ENCODE results near the gene CRYGN.

CRYGN gene

DNA sequence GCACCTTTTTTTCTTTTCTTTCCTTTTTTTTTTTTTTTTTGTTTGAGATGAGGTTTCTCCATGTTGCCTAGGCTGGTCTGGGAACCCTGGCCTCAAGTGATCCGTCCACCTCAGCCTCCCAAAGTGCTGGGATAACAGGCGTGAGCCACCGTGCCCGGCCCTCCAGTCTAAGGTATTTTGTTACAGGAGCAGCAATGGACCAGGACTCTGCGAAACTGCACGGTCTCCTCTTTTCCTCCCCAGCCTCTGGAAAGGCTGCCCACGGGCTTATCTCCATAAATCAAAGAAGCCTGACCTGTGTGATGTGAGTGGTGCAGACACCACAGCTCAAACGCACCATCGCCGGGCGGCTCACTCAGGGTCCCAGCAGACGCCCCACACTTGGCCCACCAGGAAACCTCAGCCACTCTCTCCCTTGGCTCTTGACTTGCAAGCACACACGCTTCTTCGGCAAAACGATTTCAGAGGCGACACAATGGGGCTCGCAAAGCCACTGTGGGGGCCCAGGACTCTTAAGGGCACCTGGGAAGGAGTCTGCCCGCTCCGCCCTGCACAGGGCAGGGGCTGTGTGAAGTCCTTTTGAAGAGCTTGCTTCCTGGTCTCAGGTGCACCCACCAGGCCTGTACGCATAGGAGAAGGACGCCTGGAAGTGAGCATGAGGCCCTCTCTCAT is 50.7 kb downstream of the CRYGN start:
- DNase-seq = no peak

DNA sequence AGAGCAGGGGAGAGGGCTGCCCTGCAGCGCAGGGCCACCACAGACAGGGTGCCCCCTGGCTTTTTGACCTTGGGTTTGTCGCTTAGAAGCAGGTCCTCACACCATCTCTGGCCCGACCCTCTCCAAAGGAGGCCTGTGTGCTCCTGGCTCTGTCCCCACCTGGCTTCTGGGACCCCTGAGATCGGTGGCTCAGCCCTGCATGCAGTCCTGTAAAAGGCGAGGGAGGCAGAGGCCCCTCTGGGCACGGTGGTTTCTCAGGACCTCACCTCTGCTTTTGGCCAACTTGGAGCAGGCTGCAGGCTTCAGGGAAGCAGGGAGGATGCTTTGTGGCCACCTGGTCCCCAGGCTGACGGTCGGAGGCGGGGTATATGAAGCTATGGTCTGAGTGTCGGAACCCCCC is 51.5 kb downstream of the CRYGN start:
- no peak for DNase-seq

- no peak for DNase-seq
Observed at GRCh38 chr7:151388007-151388297, 52.0 kb downstream of the CRYGN start.

GRCh38 chr7:151387161-151388006 is 52.6 kb downstream of the CRYGN start:
- DNase-seq = no peak

DNA sequence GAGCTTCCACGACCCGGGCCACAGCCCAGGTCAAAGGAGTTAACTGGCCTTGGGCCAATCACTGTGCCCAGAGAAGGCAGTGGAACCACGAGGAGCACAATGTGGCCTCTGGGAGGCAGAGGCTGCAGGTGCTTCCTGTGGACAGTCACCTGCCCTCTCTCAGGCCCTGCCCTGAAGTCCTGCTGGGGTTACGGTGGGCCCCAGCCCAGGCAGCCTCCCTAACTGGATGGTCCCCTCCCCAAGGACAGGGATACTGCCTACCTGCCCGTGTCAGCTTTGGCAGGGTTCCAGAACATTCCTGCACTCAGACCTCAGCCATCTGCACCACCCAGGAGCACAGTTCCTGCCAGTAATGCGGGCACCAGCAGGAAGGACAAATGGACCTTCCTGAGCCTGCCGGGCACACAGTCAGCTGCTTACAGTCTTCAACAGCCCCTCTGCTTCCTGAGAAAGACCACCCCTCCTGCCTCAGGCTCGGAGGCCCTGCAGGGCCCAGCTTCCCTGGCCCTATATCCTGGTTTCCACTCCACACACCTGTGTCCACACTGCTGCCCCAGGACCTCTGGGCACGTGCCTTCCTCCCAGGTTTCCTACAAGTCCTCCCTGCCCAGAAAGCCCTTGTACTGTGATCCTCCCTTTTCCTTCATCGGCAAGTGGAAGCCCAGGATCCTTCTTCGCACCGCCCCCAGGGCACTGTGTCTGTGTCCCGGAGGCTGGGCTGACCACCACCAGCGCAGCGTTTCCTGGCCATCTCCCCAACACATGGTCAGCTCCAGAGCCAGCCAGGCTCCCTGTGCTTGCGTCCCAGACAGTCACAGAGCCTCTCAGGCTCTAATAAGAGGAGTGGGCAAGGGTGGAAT is 53.4 kb downstream of the CRYGN start:
- DNase-seq = no peak

DNA sequence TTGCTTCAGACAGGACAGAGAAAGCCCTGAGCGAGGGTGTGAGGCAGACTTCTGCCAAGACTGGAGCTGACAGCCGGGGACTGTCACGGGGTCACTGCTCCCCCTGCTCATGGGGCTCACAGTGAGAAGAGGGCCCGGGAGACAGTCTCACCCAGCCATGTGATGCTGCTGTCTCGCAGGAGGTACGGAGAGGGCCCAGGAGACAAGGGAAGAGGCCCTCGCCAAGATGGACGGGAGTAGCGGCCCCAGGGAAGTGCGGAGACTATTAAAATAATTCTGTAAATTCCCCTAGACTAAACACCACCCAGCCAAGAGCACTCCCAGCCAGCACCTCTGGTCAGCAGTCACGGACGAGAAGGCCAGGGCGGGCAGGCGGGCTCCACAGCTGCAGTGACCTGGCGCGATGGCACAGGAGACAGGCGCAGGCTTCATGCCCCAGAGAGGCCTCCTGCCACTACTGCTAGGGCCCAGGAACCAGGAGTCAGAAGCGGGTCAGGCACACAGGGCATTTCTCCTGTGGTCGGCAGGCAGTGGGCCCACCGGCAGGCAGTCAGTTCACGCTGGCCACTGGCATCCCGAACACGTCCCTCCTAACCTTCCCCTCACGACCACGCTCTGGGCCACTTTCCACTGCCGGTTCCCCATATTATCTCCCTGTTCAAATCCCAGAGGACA is 54.2 kb downstream of the CRYGN start:
- no peak for DNase-seq

GRCh38 chr7:151384776-151385625 is 54.9 kb downstream of the CRYGN start:
- DNase-seq = no peak

DNA sequence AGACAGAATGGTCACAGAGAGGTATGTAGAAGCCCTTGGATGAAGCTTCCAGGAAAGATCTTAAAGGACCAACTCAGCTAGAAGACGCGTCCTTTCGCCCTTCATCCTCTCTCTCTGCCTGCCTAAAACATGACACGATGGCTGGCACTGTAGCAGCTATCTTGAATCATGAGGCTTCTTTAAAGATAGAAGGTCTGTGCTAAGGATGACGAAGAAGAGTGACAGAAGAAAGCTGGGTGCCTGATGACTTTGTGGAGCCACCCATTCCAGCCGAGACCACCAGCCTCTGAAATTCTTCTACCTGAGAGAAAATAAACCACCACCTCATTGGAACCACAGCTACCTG is 55.6 kb downstream of the CRYGN start:
- DNase-seq = no peak

DNA sequence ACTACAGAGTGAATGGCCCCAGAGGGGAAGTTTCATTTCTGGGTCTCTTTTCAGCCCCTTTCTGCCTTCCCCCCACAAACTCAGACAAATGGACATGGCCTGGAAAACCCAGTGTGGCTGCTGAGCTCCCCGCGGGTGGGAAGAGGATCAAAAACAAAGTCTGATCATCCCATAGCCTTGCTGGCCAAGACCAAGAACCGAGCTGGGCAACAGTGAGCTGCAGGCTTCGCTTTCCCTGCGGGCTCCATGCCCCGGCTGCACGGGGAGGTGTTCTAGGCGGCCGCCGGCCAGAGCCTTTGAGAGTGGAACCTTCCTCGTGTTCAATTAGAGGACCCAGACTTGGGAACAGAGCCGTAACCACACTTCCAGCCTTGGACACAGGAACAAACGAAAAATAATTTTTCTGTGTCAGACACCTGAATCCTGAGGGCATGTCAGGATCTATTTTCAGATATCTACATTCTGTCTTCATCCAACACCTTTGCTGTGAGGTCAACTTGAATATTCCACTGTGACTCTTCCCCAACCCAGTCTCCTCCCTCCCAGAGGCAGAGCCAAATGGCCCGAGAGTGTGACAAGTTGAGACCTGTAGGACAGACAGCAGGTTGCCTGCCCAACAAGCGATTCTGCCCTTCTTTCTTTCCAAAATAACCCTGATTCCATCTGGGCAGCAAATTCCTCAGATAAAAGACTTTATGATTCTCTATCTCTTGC is 56.1 kb downstream of the CRYGN start:
- DNase-seq = no peak

- DNase-seq = no peak
Observed at GRCh38 chr7:151382079-151382885, 57.7 kb downstream of the CRYGN start.

GRCh38 chr7:151381348-151382078 is 58.4 kb downstream of the CRYGN start:
- no peak for DNase-seq

DNA sequence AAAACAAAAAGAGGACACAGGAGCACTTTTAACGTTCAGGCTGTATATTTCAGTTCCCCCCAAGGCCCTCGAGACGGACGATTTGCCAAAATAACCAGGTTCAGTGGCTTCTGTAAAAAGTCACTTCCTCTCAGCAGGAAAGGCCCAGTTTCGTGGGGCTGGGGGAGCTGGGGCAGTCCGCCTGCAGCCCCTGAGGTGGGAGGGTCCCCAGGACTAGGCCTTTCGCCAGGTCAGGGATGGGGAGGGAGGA is 58.9 kb downstream of the CRYGN start:
- DNase-seq = no peak

DNA sequence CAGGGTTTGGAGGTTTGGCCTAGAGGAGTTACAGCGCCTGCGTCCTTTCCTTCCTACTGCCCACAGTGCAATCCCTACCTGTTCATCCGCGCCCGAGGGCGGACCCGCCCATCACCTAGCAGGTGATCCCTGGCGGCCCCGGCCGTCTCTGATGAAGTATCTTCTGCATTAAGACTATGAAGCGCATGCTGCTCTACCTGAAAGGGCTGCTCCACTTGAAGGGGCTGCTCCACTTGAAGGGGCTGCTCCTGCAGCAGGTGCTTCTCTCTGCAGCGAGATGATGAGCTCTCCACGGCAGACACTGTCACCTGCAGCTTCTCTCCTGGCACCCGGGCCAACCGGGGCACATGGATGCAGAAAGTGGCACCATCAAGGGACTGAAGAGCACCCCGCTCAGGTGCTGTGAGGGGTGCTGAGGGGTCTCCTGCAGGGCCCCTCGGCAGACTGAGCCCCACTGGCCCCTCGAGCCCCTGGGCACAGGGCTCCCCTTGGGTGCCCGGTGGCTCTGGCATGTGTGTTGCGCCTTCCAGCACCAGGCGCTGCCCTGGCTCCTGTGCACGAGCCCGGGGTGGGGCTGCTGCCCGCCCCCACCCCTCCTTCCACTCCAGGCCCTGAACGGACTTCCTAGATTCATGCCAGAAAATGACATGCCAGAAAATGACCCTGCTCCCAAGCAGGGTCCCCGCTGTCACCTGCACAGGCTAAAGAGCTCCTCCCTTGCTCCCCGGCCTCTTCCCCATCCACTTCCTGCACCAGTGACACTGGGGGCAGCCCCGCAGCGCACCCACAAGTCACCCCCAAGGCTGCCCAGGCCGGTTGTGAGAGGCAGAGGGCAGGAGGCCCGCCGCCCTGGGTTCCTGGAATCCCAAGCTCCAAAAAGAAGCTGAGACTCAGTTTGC is 59.5 kb downstream of the CRYGN start:
- no peak for DNase-seq

DNA sequence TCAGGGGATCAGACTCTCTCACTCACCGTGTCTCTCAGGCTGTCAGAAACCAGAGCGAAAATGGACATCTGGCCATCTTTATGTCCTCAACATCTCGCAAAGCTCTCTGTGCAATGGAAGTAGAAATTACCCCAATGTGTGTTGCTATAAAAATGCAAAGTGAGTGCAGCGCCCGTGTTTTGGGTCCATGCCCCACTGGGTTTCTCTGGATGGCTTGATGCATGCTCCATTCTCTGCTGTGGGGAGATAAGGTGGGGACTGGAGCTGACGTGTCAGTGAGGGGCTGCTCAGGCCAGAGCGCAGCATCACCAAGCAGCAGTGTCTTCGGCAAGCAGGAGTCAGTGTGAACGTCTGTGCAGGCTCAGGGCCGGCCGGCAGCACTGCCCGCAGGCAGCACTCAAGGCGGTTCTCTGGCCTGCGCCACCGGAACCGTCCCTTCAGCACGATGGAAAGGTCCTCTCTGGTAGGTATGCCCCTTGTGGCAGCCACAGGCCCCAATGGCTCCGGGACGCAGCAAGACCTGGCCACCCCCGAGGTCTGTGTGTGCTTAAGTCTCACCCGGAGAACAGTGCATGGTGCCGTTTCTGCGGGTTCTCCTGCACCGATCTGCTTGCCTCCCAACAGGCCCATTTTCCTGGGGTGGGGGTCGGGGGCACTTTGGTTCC is 60.3 kb downstream of the CRYGN start:
- DNase-seq = no peak

DNA sequence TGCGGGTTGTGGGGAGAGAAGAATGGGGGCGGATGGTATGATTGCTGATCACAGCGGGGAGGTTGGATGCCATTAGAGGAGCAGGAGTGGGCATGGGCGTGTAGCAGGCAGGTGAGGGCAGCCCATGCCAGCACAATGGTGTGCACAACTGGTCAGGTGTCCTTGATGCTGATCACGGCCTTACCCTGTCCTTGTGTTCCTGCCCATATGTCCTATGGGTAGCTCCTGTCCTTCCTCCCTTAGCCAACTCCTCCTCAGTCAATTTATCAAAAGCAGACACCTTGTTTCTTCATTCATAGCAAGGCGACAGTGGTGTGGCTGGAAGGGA is 60.8 kb downstream of the CRYGN start:
- DNase-seq = no peak
